ENCODE measurements around the gene DMPK. TPM values are rescaled to one million over a fixed set of nuclear protein-coding genes. Genes with fewer than 3 reads are reported as not detected.

DMPK gene
- total RNA-seq, 2 donors from 2014 or later: 212 to 227 TPM

GRCh38 chr19:45762870-45763631 lies 19.2 kb downstream of the DMPK start:
- Histone ChIP-seq H3K27me3 (replicated peaks; ENCODE audit: insufficient read depth) (no peaks in the 10 kb centered on the region), H3K27ac (no peak overlapping the region), H3K36me3 (no peaks in the 10 kb centered on the region), H3K4me1 (ENCODE audit: control insufficient read depth in 1 of 2, low read depth in 2 of 2) (peaks cover 31 to 41% of the 10 kb centered on the region in 2 donors), H3K9me3 (no peaks in the 10 kb centered on the region), H3K4me3 (no peak overlapping the region)
- no peak for ATAC-seq (ENCODE audit: insufficient number of reproducible peaks, low FRiP score, low read depth)
- TF ChIP-seq CTCF (IDR thresholded peaks at IDR 0.05): no peak
- no peak for DNase-seq (ENCODE audit: low spot score)

- Histone ChIP-seq H3K36me3 (no peaks in the 10 kb centered on the region), H3K27me3 (replicated peaks; ENCODE audit: insufficient read depth) (no peaks in the 10 kb centered on the region), H3K27ac (no peak overlapping the region), H3K4me1 (ENCODE audit: control insufficient read depth in 1 of 2, low read depth in 2 of 2) (peaks cover 31 to 37% of the 10 kb centered on the region in 2 donors), H3K9me3 (no peaks in the 10 kb centered on the region), H3K4me3 (no peak overlapping the region)
- ATAC-seq (ENCODE audit: insufficient number of reproducible peaks, low FRiP score, low read depth) (no peak), DNase-seq (ENCODE audit: low spot score) (no peak)
- TF ChIP-seq CTCF (IDR thresholded peaks at IDR 0.05): no peak
Observed at GRCh38 chr19:45761714-45762113, 20.6 kb downstream of the DMPK start.

- Histone ChIP-seq H3K4me3 (no peak overlapping the region), H3K27ac (no peak overlapping the region), H3K36me3 (no peaks in the 10 kb centered on the region), H3K27me3 (replicated peaks; ENCODE audit: insufficient read depth) (no peaks in the 10 kb centered on the region), H3K4me1 (ENCODE audit: control insufficient read depth in 1 of 2, low read depth in 2 of 2) (peaks cover 4 to 9% of the 10 kb centered on the region in 2 donors), H3K9me3 (no peaks in the 10 kb centered on the region)
- DNase-seq (ENCODE audit: low spot score) (no peak), ATAC-seq (ENCODE audit: insufficient number of reproducible peaks, low FRiP score, low read depth) (no peak)
- no peak for TF ChIP-seq CTCF (IDR thresholded peaks at IDR 0.05)
Observed at GRCh38 chr19:45758921-45759320, 23.4 kb downstream of the DMPK start.

- H3K27me3 ChIP-seq (replicated peaks; ENCODE audit: insufficient read depth): no peaks in the 10 kb centered on the region
Observed at GRCh38 chr19:45757695-45758094, 24.6 kb downstream of the DMPK start.

GRCh38 chr19:45754323-45754722 lies 28.0 kb downstream of the DMPK start:
- Histone ChIP-seq H3K4me3 (no peak overlapping the region), H3K36me3 (no peaks in the 10 kb centered on the region), H3K4me1 (ENCODE audit: control insufficient read depth in 1 of 2, low read depth in 2 of 2) (no peaks in the 10 kb centered on the region), H3K9me3 (no peaks in the 10 kb centered on the region), H3K27ac (no peak overlapping the region), H3K27me3 (replicated peaks; ENCODE audit: insufficient read depth) (no peaks in the 10 kb centered on the region)
- DNase-seq (ENCODE audit: low spot score) (no peak), ATAC-seq (ENCODE audit: insufficient number of reproducible peaks, low FRiP score, low read depth) (no peak)
- TF ChIP-seq CTCF (IDR thresholded peaks at IDR 0.05): no peak

More at GRCh38 chr19:45757695-45758094, 24.6 kb downstream of the DMPK start:
- DNase-seq (ENCODE audit: low spot score) (no peak), ATAC-seq (ENCODE audit: insufficient number of reproducible peaks, low FRiP score, low read depth) (no peak)
- no peaks in the 10 kb centered on the region for H3K36me3 ChIP-seq
- no peak for TF ChIP-seq CTCF (IDR thresholded peaks at IDR 0.05)
- no peaks in the 10 kb centered on the region for H3K4me1 ChIP-seq (ENCODE audit: control insufficient read depth in 1 of 2, low read depth in 2 of 2)
- no peaks in the 10 kb centered on the region for H3K9me3 ChIP-seq
- no peak overlapping the region for H3K27ac ChIP-seq
- H3K4me3 ChIP-seq: no peak overlapping the region
